Stomach (tissue), 4 donors: ENCODE data around the gene PHKA2.

ENCODE experiments used
- EP300 ChIP-seq: sonication (generic); formaldehyde crosslinking; IDR thresholded peaks from one replicate; pipeline ENCODE4 v1.6.1; 2017; ENCODE audit warnings: antibody characterized with exemption
- POLR2AphosphoS5 ChIP-seq, 3 donors: sonication (generic); formaldehyde crosslinking; IDR thresholded peaks; one replicate each; pipeline ENCODE4 v1.6.1; 2016; ENCODE audit warnings: antibody characterized with exemption in 3 of 3
- TF ChIP-seq, protein P1 (sequence below), 7 experiments: fragments of 450-650 bp in 4 of 7; fragments of 200-600 bp in 3 of 7; sonication (generic) in 3 of 7; IDR thresholded peaks; one replicate each; pipeline ENCODE4 v1.5.1; 2016 to 2019; ENCODE audit warnings: antibody characterized with exemption in 7 of 7, control low read depth in 2 of 7, mild to moderate bottlenecking in 1 of 7

DNA sequence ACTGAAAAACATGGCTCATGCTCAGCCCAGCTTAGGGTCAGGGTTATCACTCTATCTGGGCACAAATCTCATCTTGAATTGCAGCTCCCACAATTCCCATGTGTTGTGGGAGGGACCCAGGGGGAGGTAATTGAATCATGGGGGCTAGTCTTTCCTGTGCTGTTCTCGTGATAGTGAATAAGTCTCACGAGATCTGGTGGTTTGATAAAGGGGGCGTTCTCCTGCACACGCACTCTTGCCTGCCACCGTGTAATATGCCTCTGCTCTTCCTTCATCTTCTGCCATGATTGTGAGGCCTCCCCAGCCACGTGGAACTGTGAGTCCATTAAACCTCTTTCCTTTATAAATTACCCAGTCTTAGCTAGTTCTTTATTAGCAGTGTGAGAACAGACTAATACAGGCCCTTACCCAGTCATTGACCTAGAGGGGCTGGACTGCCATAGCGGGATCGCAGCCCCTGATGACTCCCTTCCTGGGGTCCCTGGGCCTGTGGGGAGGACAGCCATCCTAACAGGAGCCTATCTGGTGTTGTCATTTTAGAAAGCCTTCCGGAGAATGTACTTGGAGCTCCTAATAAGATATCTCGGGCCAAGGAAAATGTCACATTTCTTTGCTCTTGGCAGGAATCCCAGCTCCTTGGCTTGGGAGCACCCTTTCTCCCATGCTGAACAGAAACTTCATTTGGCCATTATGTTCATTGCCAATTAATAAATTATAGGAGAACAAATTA lies 112.6 kb downstream of the PHKA2 start:
- no peak for TF ChIP-seq POLR2AphosphoS5 (IDR thresholded peaks at IDR 0.05)
- no peak for TF ChIP-seq EP300
- TF ChIP-seq, protein P1, sequence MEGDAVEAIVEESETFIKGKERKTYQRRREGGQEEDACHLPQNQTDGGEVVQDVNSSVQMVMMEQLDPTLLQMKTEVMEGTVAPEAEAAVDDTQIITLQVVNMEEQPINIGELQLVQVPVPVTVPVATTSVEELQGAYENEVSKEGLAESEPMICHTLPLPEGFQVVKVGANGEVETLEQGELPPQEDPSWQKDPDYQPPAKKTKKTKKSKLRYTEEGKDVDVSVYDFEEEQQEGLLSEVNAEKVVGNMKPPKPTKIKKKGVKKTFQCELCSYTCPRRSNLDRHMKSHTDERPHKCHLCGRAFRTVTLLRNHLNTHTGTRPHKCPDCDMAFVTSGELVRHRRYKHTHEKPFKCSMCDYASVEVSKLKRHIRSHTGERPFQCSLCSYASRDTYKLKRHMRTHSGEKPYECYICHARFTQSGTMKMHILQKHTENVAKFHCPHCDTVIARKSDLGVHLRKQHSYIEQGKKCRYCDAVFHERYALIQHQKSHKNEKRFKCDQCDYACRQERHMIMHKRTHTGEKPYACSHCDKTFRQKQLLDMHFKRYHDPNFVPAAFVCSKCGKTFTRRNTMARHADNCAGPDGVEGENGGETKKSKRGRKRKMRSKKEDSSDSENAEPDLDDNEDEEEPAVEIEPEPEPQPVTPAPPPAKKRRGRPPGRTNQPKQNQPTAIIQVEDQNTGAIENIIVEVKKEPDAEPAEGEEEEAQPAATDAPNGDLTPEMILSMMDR (IDR thresholded peaks at IDR 0.05): no peak
